Effector CD8-positive, alpha-beta T cell (primary cell): ENCODE measurements around the gene RNF112.
"Not testable (repeated sequence)": the region's sequence is repeated elsewhere in the genome, so short reads cannot be mapped to it uniquely, and the experiment has no call there.

Source experiments
- DNase-seq: peaks from one replicate; lab custom pipeline; 2025; lab: John Stamatoyannopoulos, UW

Gene RNF112

DNA sequence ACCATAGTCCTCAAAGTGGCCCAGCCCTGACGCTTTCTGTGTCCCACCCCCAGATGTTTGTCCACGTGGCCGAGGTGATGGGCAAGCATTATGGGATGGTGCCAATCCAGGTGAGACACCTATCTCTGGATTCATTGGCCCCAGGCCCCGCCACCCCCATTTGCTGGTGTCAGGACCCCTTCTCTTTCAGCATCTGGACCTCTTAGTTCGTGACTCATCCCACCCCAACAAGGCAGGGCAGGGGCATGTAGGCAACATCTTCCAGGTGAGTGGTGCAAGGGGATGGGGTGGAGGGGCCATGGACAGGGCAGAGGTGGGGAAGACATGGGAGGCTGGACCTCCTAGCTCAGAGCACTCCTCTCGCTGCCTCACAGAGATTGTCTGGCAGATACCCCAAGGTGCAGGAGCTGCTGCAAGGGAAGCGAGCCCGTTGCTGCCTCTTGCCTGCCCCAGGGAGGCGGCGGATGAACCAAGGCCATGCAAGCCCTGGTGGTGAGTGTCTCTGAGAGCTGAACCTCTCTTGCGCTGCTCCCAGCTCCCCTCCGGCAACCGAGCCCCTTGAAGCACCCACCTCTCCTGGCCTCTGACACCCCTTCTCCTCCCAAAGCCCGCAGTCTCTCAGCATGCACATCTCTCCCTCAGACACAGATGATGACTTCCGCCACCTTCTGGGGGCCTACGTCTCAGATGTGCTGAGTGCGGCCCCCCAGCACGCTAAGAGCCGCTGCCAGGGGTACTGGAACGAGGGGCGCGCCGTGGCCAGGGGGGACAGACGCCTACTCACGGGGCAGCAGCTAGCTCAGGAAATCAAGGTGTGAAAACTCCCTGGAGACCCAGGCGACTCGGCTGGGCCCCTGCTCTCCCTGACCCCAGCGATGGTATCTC lies 3.6 kb downstream of the RNF112 start:
- DNase-seq, result no peak

DNA sequence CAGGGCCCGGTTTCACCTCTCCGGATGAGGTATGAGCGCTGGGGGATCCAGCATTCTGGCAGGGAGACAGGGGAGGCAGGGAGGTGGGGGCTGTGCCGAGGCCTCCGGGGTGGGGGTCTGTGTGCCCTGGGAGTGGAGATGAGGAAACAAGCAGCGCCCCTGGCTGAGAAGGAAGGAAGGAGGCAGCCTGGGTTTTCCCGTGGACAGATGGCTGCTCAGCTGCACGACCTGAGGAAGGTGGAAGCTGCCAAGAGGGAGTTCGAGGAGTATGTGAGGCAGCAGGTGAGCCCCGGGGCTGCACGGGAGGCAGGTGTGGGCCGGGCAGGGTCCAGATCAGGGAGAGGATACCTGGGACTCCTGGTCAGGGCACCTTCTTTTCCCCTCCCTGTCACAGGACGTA lies 4.3 kb downstream of the RNF112 start:
- no peak for DNase-seq

DNA sequence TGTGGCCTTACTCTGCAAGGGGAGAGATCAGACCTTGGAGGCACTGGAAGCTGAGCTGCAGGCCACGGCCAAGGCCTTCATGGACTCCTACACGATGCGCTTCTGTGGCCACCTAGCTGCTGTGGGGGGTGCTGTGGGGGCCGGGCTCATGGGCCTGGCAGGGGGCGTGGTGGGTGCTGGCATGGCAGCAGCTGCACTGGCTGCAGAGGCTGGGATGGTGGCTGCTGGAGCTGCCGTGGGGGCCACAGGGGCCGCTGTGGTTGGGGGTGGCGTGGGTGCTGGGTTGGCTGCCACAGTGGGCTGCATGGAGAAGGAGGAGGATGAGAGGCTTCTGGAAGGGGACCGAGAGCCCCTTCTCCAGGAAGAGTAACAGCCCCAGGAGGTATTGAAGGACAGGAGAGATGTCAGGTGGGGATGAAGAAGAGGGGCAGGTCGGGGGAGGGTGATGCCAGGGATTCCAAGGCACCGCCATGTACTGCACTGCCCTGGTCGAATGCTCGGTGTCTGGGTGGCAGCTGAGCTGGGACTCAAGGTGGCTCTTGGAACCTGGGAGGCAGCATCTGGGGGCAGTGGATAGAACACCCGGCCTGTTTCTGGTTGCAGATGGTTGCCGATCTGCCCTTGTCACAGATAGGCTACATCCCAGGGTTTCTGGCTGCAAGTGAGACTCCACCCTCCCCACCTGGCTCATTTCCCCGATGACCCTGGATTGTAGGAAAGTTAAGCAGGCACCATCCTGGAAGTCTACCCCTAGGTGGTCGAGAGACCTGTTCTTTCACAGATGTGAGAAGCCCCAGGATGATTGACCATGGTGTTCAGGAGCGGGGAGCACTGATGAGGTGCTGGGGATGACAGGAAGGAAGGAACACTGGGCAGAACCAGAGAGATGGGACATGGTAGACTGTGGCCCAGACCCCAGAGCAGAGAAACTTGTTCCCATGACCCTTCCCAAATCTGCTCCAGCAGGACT lies 5.1 kb downstream of the RNF112 start:
- DNase-seq, result no peak

DNA sequence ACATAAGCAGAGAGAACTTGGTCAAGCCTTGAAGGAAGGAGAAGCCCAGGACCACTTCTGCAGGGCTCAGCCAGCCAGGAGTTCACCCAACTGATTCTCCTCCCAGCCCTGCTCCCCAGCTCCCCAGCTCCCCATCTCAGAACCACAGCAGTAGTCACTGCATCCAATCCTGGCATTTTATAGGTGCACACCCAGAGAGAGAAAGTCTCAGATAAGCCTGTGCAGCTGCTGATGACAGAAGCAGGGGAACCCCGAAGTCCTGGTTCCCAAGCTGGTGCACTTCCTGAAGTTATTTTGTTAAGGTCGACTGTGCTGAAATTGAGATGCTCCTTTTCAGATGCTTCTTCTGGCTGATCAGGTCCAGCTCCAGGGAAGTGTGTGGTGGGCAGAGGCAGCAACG lies 6.6 kb downstream of the RNF112 start:
- no peak for DNase-seq

- no peak for DNase-seq
Measured at GRCh38 chr17:19418251-19418992, 7.4 kb downstream of the RNF112 start.

- DNase-seq, result no peak
Measured at GRCh38 chr17:19421219-19421618, 10.2 kb downstream of the RNF112 start.

GRCh38 chr17:19421926-19422325 lies 10.9 kb downstream of the RNF112 start:
- DNase-seq, result no peak

DNA sequence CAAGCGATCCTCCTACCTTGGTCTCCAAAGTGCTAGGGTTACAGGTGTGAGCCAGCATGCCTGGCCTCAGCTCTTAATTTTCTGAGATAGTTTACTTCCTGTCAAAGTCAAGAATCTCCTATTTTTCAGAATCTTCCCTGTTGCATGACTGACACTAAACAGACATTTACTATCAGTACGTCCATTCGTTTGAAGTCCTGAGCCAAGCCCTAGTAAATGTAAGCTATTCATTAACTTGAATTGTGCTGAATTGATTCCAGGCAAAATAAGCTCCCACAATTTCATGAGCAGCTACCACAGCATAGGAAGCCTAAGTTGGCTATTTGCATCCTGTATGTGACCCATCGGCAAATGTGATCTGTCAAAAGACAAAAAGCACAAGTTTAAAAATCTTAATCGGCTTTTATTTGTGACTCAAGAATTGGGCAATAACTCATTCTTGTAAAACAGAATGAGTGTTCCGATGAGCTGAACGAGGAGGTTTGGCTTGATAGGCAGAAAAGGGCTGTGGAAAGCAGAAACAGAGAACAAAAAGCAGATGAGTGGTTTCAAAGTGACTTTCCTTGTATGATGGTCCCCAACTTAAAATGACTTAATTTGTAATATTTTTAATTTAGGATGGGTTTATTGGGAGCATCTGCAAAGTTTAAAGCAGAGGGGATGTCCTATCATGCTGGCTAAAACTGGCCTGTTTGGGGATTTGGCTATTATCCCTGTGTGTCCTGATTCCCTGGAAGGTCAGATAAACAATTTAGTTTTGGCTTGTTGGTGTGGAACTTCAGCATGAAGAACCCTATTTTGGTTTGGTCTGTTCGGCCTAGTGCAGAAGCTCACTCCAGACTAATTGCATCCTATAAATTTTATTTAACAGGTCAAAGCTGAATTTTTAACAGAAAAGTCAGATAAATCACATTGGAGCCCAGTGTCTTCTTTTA lies 14.2 kb downstream of the RNF112 start:
- no peak for DNase-seq

GRCh38 chr17:19426631-19427030 lies 15.6 kb downstream of the RNF112 start:
- no peak for DNase-seq

- no peak for DNase-seq
Measured at GRCh38 chr17:19431691-19432090, 20.7 kb downstream of the RNF112 start.

DNA sequence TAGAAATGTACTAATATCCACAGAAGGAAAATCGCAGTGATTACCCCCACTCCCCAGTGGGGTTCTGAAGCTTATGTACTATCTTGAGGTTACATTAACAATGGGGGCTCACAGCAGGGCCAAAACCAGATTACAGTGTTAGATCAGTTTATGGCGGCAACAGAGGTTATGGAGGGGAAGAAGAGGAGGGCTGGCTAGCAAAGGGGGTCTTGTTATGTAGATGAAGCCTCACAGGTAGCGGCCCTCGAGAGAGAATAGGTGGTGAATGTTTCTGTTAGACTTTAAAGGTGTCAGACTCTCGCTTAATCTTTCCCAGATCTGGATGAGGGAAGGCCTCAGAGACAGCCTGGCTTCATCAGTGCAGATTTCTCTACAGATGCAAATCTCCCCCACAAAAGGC lies 22.2 kb downstream of the RNF112 start:
- no peak for DNase-seq

DNA sequence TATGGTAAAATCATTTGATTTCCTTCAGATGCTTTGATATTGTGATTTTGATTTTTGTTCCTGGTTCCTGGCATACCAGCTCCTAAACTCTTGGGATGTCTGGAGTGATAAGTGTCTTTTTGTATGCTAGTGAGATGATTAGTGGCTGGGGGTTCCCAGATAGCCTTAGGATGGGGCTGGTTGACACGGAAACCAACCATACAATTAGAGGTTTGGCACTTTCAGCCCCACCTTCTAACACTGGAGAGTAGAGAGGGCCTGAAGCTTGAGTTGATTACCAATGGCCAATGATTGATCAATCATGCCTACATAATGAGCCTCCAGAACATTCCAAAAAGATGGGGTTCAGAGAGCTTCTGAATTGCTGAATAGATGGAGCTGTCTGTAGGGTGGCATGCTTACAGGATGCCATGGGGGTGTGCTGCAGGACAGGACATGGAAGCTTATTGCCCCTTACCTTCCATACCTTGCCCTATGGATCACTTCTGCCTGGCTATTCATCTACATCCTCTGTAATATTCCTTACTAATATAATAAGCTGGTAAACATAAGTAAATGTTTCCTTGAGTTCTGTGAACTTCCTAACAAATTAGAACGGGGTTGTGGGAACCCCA lies 22.8 kb downstream of the RNF112 start:
- DNase-seq, result no peak

DNA sequence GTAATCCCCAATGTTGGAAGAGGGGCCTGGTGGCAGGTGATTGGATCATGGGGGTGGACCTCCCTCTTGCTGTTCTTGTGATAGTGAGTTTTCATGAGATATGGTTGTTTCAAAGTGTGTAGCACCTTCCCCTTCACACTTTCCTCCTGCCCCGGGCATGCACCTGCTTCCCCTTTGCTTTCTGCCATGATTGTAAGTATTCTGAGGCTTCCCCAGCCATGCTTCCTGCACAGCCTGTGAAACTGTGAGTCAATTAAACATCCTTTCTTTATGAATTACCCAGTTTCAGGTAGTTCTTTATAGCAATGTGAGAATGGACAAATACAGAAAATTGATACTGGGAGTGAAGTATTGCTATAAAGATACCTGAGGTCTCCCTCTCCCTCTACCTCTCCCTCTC lies 29.4 kb downstream of the RNF112 start:
- DNase-seq, result no peak

DNA sequence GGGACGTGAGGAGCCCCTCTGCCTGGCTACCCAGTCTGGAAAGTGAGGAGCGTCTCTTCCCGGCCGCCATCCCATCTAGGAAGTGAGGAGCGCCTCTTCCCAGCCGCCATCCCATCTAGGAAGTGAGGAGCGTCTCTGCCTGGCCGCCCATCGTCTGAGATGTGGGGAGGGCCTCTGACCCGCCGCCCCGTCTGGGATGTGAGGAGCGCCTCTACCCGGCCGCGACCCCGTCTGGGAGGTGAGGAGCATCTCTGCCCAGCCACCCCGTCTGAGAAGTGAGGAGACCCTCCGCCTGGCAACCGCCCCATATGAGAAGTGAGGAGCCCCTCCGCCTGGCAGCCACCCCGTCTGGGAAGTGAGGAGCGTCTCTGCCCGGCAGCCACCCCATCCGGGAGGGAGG lies 30.3 kb downstream of the RNF112 start:
- DNase-seq, result not testable (repeated sequence)

DNA sequence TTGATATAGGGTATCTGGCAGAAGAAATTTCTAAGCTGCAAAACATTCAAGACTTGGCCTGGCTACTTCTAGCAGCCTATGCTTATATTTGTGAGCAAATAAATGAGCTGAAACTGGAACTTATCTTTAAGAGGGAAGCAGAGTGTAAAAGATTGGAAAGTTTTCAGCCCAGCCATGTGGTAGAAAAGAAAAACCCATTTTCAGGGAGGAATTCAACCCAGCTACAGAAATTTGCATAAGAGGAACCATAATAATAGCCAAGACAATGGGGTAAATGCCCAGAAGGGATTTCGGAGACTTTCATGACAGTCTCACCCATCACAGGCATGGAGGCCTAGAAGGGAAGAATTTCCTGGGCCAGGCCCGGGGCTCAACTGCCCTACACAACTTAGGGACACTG lies 31.7 kb downstream of the RNF112 start:
- no peak for DNase-seq

DNA sequence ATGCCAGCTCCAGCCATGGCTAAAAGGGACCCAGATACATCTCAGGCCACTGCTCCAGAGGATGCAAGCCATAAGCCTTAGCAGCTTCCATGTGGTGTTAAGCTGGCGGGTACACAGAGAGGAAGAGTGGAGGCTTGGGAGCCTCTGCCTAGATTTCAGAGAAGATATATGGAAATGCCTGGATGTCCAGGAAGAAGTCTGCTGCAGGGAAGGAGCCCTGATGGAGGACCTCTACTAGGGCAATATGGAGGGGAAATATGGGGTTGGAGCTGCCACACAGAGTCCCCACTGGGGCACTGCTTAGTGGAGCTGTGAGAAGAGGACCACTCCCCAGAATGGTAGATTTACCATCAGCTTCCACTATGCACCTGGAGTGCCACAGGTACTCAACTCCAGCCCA lies 32.1 kb downstream of the RNF112 start:
- DNase-seq, result no peak

- no peak for DNase-seq
Measured at GRCh38 chr17:19445105-19445504, 34.1 kb downstream of the RNF112 start.

DNA sequence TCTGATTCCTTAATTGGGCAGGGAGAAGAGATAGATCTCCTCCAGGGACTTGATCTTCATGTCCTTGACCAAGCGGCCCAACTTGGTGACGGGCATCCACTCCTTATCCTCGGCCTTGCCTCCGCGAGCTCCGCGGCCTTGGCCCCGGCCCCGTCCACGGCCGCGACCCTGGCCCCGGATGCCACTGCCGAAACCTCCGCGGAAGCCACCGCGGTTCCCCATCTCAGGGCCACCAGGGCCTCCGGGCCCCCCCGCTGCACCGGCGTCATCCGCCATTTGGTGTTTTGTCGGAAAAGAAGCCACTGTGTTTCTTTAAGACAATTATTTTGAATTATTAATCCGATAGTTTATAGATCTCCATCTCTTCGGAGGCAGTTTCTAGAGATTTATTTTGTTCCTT lies 35.5 kb downstream of the RNF112 start:
- DNase-seq, result not testable (repeated sequence)

- peak; percentile 53 for DNase-seq
Measured at GRCh38 chr17:19447085-19447583, 36.1 kb downstream of the RNF112 start.
